Measurements from ENCODE around the gene CPT1A.

DNA sequence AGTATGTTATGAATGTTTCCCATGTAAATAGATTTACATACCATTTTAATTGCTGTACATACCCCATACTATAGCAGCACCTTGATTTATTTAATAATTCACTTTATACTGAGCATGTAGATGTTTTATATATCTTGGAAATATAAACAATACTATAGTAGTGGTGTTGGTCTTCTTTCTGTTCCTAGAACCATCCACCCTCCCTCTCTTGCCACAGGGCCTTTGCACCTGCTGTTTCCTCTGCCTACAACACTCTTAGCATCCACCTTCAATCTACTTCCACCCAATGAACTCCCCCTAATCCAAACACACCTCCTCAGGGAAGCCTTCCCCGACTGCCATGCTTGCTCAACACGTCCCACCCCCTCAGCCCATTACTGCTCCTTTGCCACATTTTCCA, 120.6 kb downstream of the CPT1A start:
- TF ChIP-seq, protein P1, sequence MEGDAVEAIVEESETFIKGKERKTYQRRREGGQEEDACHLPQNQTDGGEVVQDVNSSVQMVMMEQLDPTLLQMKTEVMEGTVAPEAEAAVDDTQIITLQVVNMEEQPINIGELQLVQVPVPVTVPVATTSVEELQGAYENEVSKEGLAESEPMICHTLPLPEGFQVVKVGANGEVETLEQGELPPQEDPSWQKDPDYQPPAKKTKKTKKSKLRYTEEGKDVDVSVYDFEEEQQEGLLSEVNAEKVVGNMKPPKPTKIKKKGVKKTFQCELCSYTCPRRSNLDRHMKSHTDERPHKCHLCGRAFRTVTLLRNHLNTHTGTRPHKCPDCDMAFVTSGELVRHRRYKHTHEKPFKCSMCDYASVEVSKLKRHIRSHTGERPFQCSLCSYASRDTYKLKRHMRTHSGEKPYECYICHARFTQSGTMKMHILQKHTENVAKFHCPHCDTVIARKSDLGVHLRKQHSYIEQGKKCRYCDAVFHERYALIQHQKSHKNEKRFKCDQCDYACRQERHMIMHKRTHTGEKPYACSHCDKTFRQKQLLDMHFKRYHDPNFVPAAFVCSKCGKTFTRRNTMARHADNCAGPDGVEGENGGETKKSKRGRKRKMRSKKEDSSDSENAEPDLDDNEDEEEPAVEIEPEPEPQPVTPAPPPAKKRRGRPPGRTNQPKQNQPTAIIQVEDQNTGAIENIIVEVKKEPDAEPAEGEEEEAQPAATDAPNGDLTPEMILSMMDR (IDR thresholded peaks at IDR 0.05): no peak
- TF ChIP-seq POLR2A (IDR thresholded peaks at IDR 0.05): no peak
- no peak for TF ChIP-seq EP300 (IDR thresholded peaks at IDR 0.05)

All from ovary (tissue), 3 donors.